GM18508 (cell line): ENCODE data around the gene PPP1R12B.
"Not testable (repeated sequence)": the region's sequence is repeated elsewhere in the genome, so short reads cannot be mapped to it uniquely, and the experiment has no call there.

Experiments used
- ATAC-seq: cut with Tn5 transposase; IDR thresholded peaks from one replicate; pipeline ENCODE4 v1.9.1; 2021; ENCODE audit warnings: moderate number of reproducible peaks; ENCODE audit not compliant: insufficient read depth, unreplicated experiment

The PPP1R12B gene

GRCh38 chr1:202434059-202434458 lies 85.6 kb downstream of the PPP1R12B start:
- ATAC-seq, result no peak

- ATAC-seq, result no peak
Observed at GRCh38 chr1:202438393-202439174, 90.1 kb downstream of the PPP1R12B start.

- ATAC-seq, result no peak
Observed at GRCh38 chr1:202439308-202439707, 90.8 kb downstream of the PPP1R12B start.

- ATAC-seq, result not testable (repeated sequence)
Observed at GRCh38 chr1:202448140-202448539, 99.6 kb downstream of the PPP1R12B start.

GRCh38 chr1:202451641-202452040 lies 103.1 kb downstream of the PPP1R12B start:
- ATAC-seq, result not testable (repeated sequence)

- ATAC-seq, result no peak
Observed at GRCh38 chr1:202452508-202452907, 104.0 kb downstream of the PPP1R12B start.

GRCh38 chr1:202456372-202457169 lies 108.1 kb downstream of the PPP1R12B start:
- not testable (repeated sequence) for ATAC-seq

GRCh38 chr1:202458651-202459050 lies 110.2 kb downstream of the PPP1R12B start:
- ATAC-seq, result not testable (repeated sequence)

GRCh38 chr1:202459470-202460142 lies 111.1 kb downstream of the PPP1R12B start:
- ATAC-seq, result not testable (repeated sequence)

GRCh38 chr1:202460143-202460495 lies 111.6 kb downstream of the PPP1R12B start:
- not testable (repeated sequence) for ATAC-seq

- no peak for ATAC-seq
Observed at GRCh38 chr1:202462342-202463076, 114.0 kb downstream of the PPP1R12B start.

GRCh38 chr1:202464153-202464742 lies 115.7 kb downstream of the PPP1R12B start:
- ATAC-seq, result not testable (repeated sequence)

- ATAC-seq, result not testable (repeated sequence)
Observed at GRCh38 chr1:202465644-202466270, 117.3 kb downstream of the PPP1R12B start.

- not testable (repeated sequence) for ATAC-seq
Observed at GRCh38 chr1:202466339-202466738, 117.8 kb downstream of the PPP1R12B start.

- not testable (repeated sequence) for ATAC-seq
Observed at GRCh38 chr1:202467381-202467780, 118.9 kb downstream of the PPP1R12B start.

- ATAC-seq, result not testable (repeated sequence)
Observed at GRCh38 chr1:202468695-202469094, 120.2 kb downstream of the PPP1R12B start.

GRCh38 chr1:202469123-202469522 lies 120.6 kb downstream of the PPP1R12B start:
- ATAC-seq, result not testable (repeated sequence)

- ATAC-seq, result no peak
Observed at GRCh38 chr1:202471246-202471645, 122.7 kb downstream of the PPP1R12B start.
